ENCODE measurements around the gene HSPH1. TPM values are rescaled to one million over a fixed set of nuclear protein-coding genes. Genes with fewer than 3 reads are reported as not detected.
"Not testable (repeated sequence)": the region's sequence is repeated elsewhere in the genome, so short reads cannot be mapped to it uniquely, and the experiment has no call there.

HSPH1 gene
- polyA plus RNA-seq, 1 donor (not counting 4 experiments of a cell fraction or from before 2014, with no cell fraction given), result 111 TPM

DNA sequence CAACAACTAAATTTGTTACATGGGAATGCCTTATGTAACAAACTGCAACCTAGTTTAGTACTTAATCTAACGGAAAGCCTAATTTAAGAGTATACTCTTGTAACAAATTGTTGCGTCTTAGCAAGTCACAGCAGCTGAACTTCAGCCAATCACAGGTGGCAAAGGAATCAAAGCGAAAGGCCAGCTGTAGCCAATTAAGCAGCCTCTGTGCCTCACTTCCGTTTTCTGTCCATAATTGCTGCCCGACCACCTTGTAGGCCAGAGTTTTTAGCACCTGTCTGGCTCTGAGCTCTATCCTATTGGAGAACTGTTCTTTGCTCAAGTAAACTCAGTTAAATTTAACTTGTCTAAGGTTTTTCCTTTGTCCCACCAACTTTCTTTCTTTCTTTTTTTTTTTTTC lies 18.1 kb upstream of the HSPH1 start:
- Histone ChIP-seq H3K4me3 (ENCODE audit: control insufficient read depth in 2 of 3, extremely low read depth in 1 of 3, insufficient read depth in 2 of 3, low read depth in 1 of 3, low read length in 3 of 3) (no peak overlapping the region), H3K36me3 (ENCODE audit: control insufficient read depth in 2 of 2, extremely low read depth in 1 of 2, insufficient read depth in 2 of 2, low read length in 2 of 2) (no peaks in the 10 kb centered on the region), H3K79me2 (ENCODE audit: control insufficient read depth, insufficient read depth, low read length) (no peaks in the 10 kb centered on the region), H3K9me1 (ENCODE audit: control insufficient read depth, extremely low read depth, insufficient read depth, low read length) (no peaks in the 10 kb centered on the region), H4K20me1 (ENCODE audit: control insufficient read depth, extremely low read depth, insufficient read depth, low read length) (no peaks in the 10 kb centered on the region), H3K27me3 (ENCODE audit: control insufficient read depth, extremely low read depth, insufficient read depth, low read length) (no peaks in the 10 kb centered on the region), H3K4me2 (ENCODE audit: control insufficient read depth, extremely low read depth, insufficient read depth, low read depth, low read length) (no peak overlapping the region), H3K27ac (ENCODE audit: control insufficient read depth, insufficient read depth, low read length) (no peak overlapping the region), H2AFZ (ENCODE audit: control insufficient read depth, low read length) (no peak overlapping the region), H3K4me1 (ENCODE audit: control insufficient read depth, extremely low read depth, insufficient read depth, low read length) (no peaks in the 10 kb centered on the region), H3K9me3 (ENCODE audit: control insufficient read depth, low read depth, low read length) (no peaks in the 10 kb centered on the region), H3K9ac (ENCODE audit: control insufficient read depth, extremely low read depth, insufficient read depth, low read length) (no peak overlapping the region)
- TF ChIP-seq, protein P1, sequence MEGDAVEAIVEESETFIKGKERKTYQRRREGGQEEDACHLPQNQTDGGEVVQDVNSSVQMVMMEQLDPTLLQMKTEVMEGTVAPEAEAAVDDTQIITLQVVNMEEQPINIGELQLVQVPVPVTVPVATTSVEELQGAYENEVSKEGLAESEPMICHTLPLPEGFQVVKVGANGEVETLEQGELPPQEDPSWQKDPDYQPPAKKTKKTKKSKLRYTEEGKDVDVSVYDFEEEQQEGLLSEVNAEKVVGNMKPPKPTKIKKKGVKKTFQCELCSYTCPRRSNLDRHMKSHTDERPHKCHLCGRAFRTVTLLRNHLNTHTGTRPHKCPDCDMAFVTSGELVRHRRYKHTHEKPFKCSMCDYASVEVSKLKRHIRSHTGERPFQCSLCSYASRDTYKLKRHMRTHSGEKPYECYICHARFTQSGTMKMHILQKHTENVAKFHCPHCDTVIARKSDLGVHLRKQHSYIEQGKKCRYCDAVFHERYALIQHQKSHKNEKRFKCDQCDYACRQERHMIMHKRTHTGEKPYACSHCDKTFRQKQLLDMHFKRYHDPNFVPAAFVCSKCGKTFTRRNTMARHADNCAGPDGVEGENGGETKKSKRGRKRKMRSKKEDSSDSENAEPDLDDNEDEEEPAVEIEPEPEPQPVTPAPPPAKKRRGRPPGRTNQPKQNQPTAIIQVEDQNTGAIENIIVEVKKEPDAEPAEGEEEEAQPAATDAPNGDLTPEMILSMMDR (optimal IDR thresholded peaks at IDR 0.05 in 1 of 3, IDR thresholded peaks at IDR 0.05 in 1 of 3, conservative IDR thresholded peaks at IDR 0.05 in 1 of 3; ENCODE audit: extremely low read depth in 1 of 3, insufficient read depth in 2 of 3, low read length in 3 of 3), result no peak
- TF ChIP-seq EZH2 (IDR thresholded peaks at IDR 0.05; ENCODE audit: low read length), result no peak
- DNase-seq (ENCODE audit: low read depth, low spot score) (no peak), FAIRE-seq (no peak)
- dilution Hi-C loops (cut with MboI; ENCODE audit: extremely low pct_ligation_motif_present, low sequenced_read_pairs), result no loop called here

DNA sequence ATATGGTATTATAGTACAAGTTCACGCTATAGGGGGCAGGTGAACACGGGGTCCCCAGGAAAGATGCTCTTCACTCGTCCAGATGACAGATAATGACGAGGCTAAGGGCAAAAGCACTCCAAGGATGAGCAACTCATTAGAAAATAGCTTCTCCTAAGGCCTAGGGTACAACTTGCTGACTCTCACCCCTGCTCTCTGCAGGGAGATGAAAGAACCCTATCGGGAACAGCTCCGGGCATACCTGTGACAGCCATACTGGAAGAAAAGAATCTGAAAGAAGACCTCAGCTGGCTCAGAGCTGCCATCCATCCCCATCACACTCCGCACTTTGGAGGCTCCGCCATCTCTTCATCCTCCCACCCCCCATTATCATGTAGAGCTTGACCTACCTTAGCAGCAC lies 17.5 kb upstream of the HSPH1 start:
- no peak for FAIRE-seq
- Histone ChIP-seq H3K36me3 (ENCODE audit: control insufficient read depth in 2 of 2, extremely low read depth in 1 of 2, insufficient read depth in 2 of 2, low read length in 2 of 2) (no peaks in the 10 kb centered on the region), H3K79me2 (ENCODE audit: control insufficient read depth, insufficient read depth, low read length) (no peaks in the 10 kb centered on the region), H3K27ac (ENCODE audit: control insufficient read depth, insufficient read depth, low read length) (no peak overlapping the region), H3K4me2 (ENCODE audit: control insufficient read depth, extremely low read depth, insufficient read depth, low read depth, low read length) (no peak overlapping the region), H2AFZ (ENCODE audit: control insufficient read depth, low read length) (no peak overlapping the region), H4K20me1 (ENCODE audit: control insufficient read depth, extremely low read depth, insufficient read depth, low read length) (no peaks in the 10 kb centered on the region), H3K9me1 (ENCODE audit: control insufficient read depth, extremely low read depth, insufficient read depth, low read length) (no peaks in the 10 kb centered on the region), H3K9me3 (ENCODE audit: control insufficient read depth, low read depth, low read length) (no peaks in the 10 kb centered on the region), H3K9ac (ENCODE audit: control insufficient read depth, extremely low read depth, insufficient read depth, low read length) (no peak overlapping the region), H3K4me1 (ENCODE audit: control insufficient read depth, extremely low read depth, insufficient read depth, low read length) (no peaks in the 10 kb centered on the region), H3K4me3 (ENCODE audit: control insufficient read depth in 2 of 3, extremely low read depth in 1 of 3, insufficient read depth in 2 of 3, low read depth in 1 of 3, low read length in 3 of 3) (no peak overlapping the region), H3K27me3 (ENCODE audit: control insufficient read depth, extremely low read depth, insufficient read depth, low read length) (no peaks in the 10 kb centered on the region)
- TF ChIP-seq EZH2 (IDR thresholded peaks at IDR 0.05; ENCODE audit: low read length), result no peak
- TF ChIP-seq, protein P1 (optimal IDR thresholded peaks at IDR 0.05 in 1 of 3, IDR thresholded peaks at IDR 0.05 in 1 of 3, conservative IDR thresholded peaks at IDR 0.05 in 1 of 3; ENCODE audit: extremely low read depth in 1 of 3, insufficient read depth in 2 of 3, low read length in 3 of 3), result no peak
- dilution Hi-C loops (cut with MboI; ENCODE audit: extremely low pct_ligation_motif_present, low sequenced_read_pairs), result no loop called here
- no peak for DNase-seq (ENCODE audit: low read depth, low spot score)

DNA sequence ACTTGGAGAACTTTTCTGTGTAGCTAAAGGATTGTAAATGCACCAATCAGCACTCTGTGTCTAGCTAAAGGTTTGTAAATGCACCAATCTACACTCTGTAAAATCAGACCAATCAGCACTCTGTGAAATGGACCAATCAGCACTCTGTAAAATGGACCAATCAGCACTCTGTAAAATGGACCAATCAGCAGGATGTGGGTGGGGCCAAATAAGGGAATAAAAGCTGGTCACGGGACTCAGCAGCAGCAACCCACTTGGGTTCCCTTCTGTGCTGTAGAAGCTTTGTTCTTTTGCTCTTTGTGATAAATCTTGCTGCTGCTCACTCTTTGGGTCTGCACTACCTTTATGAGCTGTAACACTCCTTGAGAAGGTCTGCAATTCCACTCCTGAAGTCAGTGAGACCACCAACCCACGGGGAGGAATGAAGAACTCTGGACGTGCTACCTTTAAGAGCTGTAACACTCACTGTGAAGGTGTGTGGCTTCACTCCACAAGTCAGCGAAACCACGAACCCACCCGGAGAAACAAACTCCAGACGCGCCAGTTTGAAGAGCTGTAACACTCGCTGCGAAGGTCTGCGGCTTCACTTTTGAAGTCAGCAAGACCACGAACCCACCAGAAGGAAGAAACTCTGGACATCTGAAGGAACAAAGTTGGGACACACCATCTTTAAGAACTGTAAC lies 16.2 kb upstream of the HSPH1 start:
- H2AFZ ChIP-seq (ENCODE audit: control insufficient read depth, low read length); H3K9me1 ChIP-seq (ENCODE audit: control insufficient read depth, extremely low read depth, insufficient read depth, low read length); H3K9me3 ChIP-seq (ENCODE audit: control insufficient read depth, low read depth, low read length); H3K4me3 ChIP-seq (ENCODE audit: control insufficient read depth in 2 of 3, extremely low read depth in 1 of 3, insufficient read depth in 2 of 3, low read depth in 1 of 3, low read length in 3 of 3); dilution Hi-C loops (cut with MboI; ENCODE audit: extremely low pct_ligation_motif_present, low sequenced_read_pairs); H3K27me3 ChIP-seq (ENCODE audit: control insufficient read depth, extremely low read depth, insufficient read depth, low read length); H3K9ac ChIP-seq (ENCODE audit: control insufficient read depth, extremely low read depth, insufficient read depth, low read length); H3K79me2 ChIP-seq (ENCODE audit: control insufficient read depth, insufficient read depth, low read length); DNase-seq (ENCODE audit: low read depth, low spot score); H3K4me1 ChIP-seq (ENCODE audit: control insufficient read depth, extremely low read depth, insufficient read depth, low read length); FAIRE-seq; H3K4me2 ChIP-seq (ENCODE audit: control insufficient read depth, extremely low read depth, insufficient read depth, low read depth, low read length); H3K36me3 ChIP-seq (ENCODE audit: control insufficient read depth in 2 of 2, extremely low read depth in 1 of 2, insufficient read depth in 2 of 2, low read length in 2 of 2); H3K27ac ChIP-seq (ENCODE audit: control insufficient read depth, insufficient read depth, low read length); H4K20me1 ChIP-seq (ENCODE audit: control insufficient read depth, extremely low read depth, insufficient read depth, low read length): not testable (repeated sequence)
